Testis (tissue), 3 donors: ENCODE measurements around the gene MRM1. TPM values are rescaled to one million over a fixed set of nuclear protein-coding genes. Genes with fewer than 3 reads are reported as not detected.

ENCODE experiments used
- DNase-seq: peaks from one replicate; pipeline ENCODE4 v3.0.0-alpha.2; 2019
- H3K27ac ChIP-seq, 2 donors: fragments of 200-600 bp; sonication (generic); one replicate each; pipeline ENCODE4 v1.5.1; 2019
- H3K27me3 ChIP-seq: fragments of 200-600 bp; sonication (generic); one replicate; pipeline ENCODE4 v1.5.1; 2019
- H3K36me3 ChIP-seq: fragments of 200-600 bp; sonication (generic); one replicate; pipeline ENCODE4 v1.5.1; 2017; ENCODE audit warnings: low read depth; ENCODE audit errors: missing control alignments
- H3K4me1 ChIP-seq: fragments of 200-600 bp; sonication (generic); one replicate; pipeline ENCODE4 v1.5.1; 2019
- H3K4me3 ChIP-seq, 2 donors: fragments of 200-600 bp; sonication (generic); one replicate each; pipeline ENCODE4 v1.5.1; 2017 to 2019
- H3K9me3 ChIP-seq: fragments of 200-600 bp; sonication (generic); one replicate; pipeline ENCODE4 v1.5.1; 2017
- POLR2A ChIP-seq: fragments of 450-650 bp; IDR thresholded peaks from one replicate; pipeline ENCODE4 v1.6.1; 2017; ENCODE audit warnings: antibody characterized with exemption, mild to moderate bottlenecking, moderate library complexity
- WGBS, 2 donors: methylation state at CpG; one replicate each; pipeline ENCODE4 v1.1.5; 2018; 5-methylcytosine and 5-hydroxymethylcytosine counted together
- intact Hi-C: fragments of 100-400 bp; cut with DNase I; formaldehyde crosslinking; loops from one replicate; pipeline ENCODE4 v1.15.1; 2023; ENCODE audit warnings: low total_unique reads
- polyA plus RNA-seq: library from polyadenylated mRNA; stranded (reverse); fragments of 350-450 nt; fragmentation: Illumina TruSeq; extraction: RNeasy Lipid Tissue Mini Kit (QIAGEN cat#74804); gene quantifications from one replicate; pipeline ENCODE4 v1.2.3, GENCODE V29; 2014; ENCODE audit warnings: low read depth, low replicate concordance; ENCODE audit not compliant: insufficient read depth
- total RNA-seq, 2 donors: library from RNA; depleted of rRNA; stranded (reverse); fragments of >200 nt; gene quantifications; one replicate each; pipeline ENCODE4 v1.2.3, GENCODE V29; 2016
- TF ChIP-seq, protein P1 (sequence below), 3 experiments: fragments of 450-650 bp in 2 of 3; fragments of 200-600 bp in 1 of 3; sonication (generic) in 1 of 3; IDR thresholded peaks; one replicate each; pipeline ENCODE4 v1.5.1; 2016 to 2019; ENCODE audit warnings: antibody characterized with exemption in 3 of 3, mild to moderate bottlenecking in 2 of 3, moderate library complexity in 1 of 3

MRM1 gene
- total and polyA plus RNA-seq, 3 donors from 2014 or later: 4.4 to 8.1 (median 7.6) TPM

DNA sequence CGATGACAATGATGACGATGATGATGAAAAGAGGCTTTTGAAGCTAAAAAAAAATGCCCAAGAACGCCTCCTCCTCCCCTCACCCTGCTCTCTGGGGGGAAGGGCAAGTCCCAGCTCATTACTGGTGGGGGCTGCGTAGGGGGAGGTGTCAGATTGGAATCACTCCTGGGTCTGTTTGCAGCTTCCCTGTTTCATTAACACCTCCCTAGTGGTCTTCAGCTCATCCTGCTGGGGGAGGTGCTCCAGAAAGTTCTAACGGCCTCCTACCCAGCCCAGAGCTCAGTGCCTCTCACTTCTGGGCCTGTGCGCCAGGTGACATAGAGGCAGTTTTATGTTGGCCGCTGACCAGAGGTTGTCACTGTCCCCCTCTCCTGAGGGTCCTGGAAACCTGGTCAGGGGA lies 12.7 kb downstream of the MRM1 start:
- no peaks in the 10 kb centered on the region for H3K9me3 ChIP-seq
- no peaks in the 10 kb centered on the region for H3K36me3 ChIP-seq
- H3K4me3 ChIP-seq: no peak overlapping the region
- intact Hi-C loops: no loop called here
- WGBS, 2 donors: 79 to 84% methylated on average over 7 of the region's 7 CpGs
- DNase-seq: no peak
- no peaks in the 10 kb centered on the region for H3K27me3 ChIP-seq
- H3K4me1 ChIP-seq: no peaks in the 10 kb centered on the region
- no peak for TF ChIP-seq POLR2A
- TF ChIP-seq, protein P1, sequence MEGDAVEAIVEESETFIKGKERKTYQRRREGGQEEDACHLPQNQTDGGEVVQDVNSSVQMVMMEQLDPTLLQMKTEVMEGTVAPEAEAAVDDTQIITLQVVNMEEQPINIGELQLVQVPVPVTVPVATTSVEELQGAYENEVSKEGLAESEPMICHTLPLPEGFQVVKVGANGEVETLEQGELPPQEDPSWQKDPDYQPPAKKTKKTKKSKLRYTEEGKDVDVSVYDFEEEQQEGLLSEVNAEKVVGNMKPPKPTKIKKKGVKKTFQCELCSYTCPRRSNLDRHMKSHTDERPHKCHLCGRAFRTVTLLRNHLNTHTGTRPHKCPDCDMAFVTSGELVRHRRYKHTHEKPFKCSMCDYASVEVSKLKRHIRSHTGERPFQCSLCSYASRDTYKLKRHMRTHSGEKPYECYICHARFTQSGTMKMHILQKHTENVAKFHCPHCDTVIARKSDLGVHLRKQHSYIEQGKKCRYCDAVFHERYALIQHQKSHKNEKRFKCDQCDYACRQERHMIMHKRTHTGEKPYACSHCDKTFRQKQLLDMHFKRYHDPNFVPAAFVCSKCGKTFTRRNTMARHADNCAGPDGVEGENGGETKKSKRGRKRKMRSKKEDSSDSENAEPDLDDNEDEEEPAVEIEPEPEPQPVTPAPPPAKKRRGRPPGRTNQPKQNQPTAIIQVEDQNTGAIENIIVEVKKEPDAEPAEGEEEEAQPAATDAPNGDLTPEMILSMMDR (IDR thresholded peaks at IDR 0.05): no peak
- H3K27ac ChIP-seq: no peak overlapping the region

DNA sequence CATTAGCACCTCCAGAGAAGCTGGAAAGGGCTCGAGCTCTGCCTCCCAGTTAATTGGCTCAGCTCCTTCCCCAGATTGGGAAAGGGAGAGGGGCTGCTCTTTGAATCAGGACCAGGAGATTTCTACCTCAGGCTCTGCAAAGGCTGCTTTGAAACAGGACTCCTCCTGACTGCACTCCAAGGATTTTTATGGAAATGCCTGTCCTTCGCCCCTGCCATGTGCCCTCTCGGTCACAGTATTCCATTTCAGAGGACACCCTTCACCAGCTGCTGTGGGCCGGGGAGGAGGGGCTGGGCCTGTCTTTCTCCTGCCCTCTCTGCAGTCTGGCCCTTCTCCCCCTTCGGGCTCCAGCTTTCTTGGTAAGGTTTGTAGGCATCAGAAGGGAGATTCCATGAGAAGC lies 13.6 kb downstream of the MRM1 start:
- no peaks in the 10 kb centered on the region for H3K27me3 ChIP-seq
- TF ChIP-seq, protein P1 (IDR thresholded peaks at IDR 0.05): no peak
- no peak for DNase-seq
- no peaks in the 10 kb centered on the region for H3K9me3 ChIP-seq
- intact Hi-C loops: no loop called here
- 45 to 61% methylated on average over 2 to 5 of the region's 5 CpGs for WGBS, 2 donors
- no peaks in the 10 kb centered on the region for H3K36me3 ChIP-seq
- H3K4me1 ChIP-seq: no peaks in the 10 kb centered on the region
- H3K27ac ChIP-seq: no peak overlapping the region
- no peak overlapping the region for H3K4me3 ChIP-seq

DNA sequence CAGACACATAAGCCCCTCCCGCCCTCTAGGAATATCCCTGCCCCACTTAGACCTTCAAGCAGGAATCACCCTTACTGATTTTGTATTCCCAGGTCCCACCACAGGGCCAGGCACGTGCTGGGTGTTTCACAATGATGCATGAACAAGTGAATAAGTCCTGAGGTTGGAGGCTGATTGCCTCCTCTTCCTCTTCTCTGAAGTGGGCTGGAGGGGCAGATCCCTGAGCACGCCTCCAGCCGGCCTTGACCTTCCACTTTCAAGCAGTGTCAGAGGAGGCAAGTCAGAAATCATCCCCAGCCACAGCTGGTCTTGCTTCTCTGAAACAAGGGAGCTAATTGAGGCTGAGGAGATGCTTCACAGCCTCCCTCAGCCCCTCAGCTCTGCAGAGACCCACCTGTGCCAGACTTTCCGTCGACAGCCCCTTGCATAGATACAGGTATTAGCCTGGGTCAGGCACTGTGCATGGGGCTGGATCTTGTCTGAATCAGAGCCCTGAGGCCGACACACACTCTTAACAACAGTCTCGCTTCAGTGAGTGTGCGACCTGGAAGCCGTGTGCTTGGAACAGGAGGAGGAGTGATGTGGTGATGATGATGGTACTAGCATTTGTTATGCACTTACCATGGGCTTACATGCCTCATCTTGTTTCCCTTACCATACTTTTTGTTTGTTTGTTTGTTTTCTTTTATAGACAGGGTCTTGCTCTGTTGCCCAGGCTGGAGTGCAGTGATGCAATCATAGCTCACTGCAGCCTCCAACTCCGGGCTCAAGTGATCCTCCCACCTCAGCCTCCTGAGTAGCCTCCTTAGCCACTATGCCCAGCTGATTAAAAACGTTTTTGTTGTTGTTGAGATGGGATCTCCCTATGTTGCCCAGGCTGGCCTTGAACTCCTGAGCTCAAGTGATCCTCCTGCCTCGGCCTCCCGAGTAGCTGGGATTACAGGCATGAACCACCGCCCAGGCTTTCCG lies 15.0 kb downstream of the MRM1 start:
- 73 to 75% methylated on average over 11 to 16 of the region's 16 CpGs for WGBS, 2 donors
- DNase-seq: no peak
- Histone ChIP-seq H3K9me3 (no peaks in the 10 kb centered on the region), H3K27ac (no peak overlapping the region), H3K4me1 (no peaks in the 10 kb centered on the region), H3K4me3 (no peak overlapping the region), H3K27me3 (no peaks in the 10 kb centered on the region), H3K36me3 (no peaks in the 10 kb centered on the region)
- TF ChIP-seq, protein P1 (IDR thresholded peaks at IDR 0.05): no peak
- no peak for TF ChIP-seq POLR2A
- intact Hi-C loops: no loop called here

DNA sequence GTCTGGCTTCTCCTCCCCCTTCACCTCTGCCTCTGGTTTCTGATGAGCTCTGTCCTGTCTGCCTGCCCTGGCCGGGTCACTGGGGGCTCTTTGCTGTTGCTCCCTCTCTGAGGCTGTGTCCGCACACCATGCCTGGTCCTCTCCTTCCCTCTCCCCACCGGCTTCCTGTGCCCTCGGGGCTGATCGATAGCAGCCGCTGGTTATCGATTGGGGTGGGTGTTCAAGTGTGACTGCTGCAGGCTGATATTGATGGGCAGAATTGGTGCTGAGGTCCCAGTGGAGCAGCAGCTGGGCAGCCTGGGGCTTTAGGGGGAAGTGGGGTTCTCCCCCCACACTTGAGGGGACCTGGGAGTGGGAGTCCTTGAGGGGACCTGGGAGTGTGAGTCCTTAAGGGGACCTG lies 16.4 kb downstream of the MRM1 start:
- TF ChIP-seq, protein P1 (IDR thresholded peaks at IDR 0.05): no peak
- TF ChIP-seq POLR2A: no peak
- intact Hi-C loops: no loop called here
- WGBS, 2 donors: 88 to 92% methylated on average over 7 of the region's 7 CpGs

More for the DNA sequence above, 16.4 kb downstream of the MRM1 start:
- Histone ChIP-seq H3K4me3 (no peak overlapping the region), H3K27ac (no peak overlapping the region), H3K27me3 (no peaks in the 10 kb centered on the region), H3K36me3 (no peaks in the 10 kb centered on the region), H3K4me1 (no peaks in the 10 kb centered on the region), H3K9me3 (no peaks in the 10 kb centered on the region)
- DNase-seq: no peak
